SU-DHL-6 (cell line): ENCODE results near the gene ACSL4.

Experiments used
- EZH2phosphoT487 ChIP-seq: fragments of 200-600 bp; sonication (generic), shearing (Covaris generic); conservative IDR thresholded peaks from 2 replicates; pipeline ENCODE4 v1.6.1; 2018; ENCODE audit warnings: mild to moderate bottlenecking, antibody characterized with exemption, low read length, moderate library complexity, mixed read lengths
- TF ChIP-seq, protein P1 (sequence below): fragments of 200-600 bp; sonication (generic); IDR thresholded peaks from one replicate; pipeline ENCODE4 v1.5.1; 2017; ENCODE audit warnings: antibody characterized with exemption, mild to moderate bottlenecking, low read length, moderate library complexity; ENCODE audit not compliant: insufficient read depth, poor library complexity, severe bottlenecking

DNA sequence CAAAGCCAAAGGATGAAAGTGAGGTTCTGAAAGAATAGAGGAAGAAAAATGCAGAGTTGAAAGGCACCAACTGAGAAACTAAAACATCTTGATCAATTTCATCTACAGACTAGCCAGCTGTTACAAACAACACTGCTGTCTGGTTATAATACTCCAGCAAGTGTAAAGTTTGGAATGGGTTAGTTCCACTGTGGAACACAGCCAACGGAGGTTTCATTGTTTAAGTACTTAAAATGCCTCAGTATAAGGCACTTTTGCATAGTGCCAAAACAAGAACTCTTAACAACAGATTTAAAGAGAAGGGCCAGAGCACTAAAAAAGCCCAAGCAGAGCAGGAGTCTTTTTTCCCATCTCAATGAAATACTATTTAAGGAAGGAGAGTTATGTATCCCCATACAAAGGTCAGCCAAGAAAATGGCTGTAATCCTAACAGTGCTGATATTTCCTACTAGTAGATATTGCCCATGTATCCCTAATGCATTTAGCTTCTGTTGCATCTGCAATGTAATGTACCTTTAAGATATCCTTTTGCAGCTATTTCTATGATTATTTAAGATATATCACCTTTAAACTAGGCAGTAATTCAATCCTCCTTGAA, 16.5 kb downstream of the ACSL4 start:
- TF ChIP-seq, protein P1, sequence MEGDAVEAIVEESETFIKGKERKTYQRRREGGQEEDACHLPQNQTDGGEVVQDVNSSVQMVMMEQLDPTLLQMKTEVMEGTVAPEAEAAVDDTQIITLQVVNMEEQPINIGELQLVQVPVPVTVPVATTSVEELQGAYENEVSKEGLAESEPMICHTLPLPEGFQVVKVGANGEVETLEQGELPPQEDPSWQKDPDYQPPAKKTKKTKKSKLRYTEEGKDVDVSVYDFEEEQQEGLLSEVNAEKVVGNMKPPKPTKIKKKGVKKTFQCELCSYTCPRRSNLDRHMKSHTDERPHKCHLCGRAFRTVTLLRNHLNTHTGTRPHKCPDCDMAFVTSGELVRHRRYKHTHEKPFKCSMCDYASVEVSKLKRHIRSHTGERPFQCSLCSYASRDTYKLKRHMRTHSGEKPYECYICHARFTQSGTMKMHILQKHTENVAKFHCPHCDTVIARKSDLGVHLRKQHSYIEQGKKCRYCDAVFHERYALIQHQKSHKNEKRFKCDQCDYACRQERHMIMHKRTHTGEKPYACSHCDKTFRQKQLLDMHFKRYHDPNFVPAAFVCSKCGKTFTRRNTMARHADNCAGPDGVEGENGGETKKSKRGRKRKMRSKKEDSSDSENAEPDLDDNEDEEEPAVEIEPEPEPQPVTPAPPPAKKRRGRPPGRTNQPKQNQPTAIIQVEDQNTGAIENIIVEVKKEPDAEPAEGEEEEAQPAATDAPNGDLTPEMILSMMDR = no peak
- TF ChIP-seq EZH2phosphoT487 = no peak
